HFF-Myc (cell line): ENCODE results near the gene APOM.

Experiments
- DNase-seq: peaks from one replicate; pipeline ENCODE4 v3.0.0-alpha.2; 2011; ENCODE audit warnings: low read depth; ENCODE audit errors: extremely low read depth
- H3K4me3 ChIP-seq: replicated peaks from 2 replicates; pipeline ENCODE4 v1.5.1; 2011; ENCODE audit warnings: low read depth, mild to moderate bottlenecking, control low read depth, low read length
- TF ChIP-seq, protein P1 (sequence below): IDR thresholded peaks from 2 replicates; pipeline ENCODE4 v1.5.1; 2012; ENCODE audit warnings: mild to moderate bottlenecking, low read depth, low read length, control low read depth; ENCODE audit errors: missing control alignments

The APOM gene

DNA sequence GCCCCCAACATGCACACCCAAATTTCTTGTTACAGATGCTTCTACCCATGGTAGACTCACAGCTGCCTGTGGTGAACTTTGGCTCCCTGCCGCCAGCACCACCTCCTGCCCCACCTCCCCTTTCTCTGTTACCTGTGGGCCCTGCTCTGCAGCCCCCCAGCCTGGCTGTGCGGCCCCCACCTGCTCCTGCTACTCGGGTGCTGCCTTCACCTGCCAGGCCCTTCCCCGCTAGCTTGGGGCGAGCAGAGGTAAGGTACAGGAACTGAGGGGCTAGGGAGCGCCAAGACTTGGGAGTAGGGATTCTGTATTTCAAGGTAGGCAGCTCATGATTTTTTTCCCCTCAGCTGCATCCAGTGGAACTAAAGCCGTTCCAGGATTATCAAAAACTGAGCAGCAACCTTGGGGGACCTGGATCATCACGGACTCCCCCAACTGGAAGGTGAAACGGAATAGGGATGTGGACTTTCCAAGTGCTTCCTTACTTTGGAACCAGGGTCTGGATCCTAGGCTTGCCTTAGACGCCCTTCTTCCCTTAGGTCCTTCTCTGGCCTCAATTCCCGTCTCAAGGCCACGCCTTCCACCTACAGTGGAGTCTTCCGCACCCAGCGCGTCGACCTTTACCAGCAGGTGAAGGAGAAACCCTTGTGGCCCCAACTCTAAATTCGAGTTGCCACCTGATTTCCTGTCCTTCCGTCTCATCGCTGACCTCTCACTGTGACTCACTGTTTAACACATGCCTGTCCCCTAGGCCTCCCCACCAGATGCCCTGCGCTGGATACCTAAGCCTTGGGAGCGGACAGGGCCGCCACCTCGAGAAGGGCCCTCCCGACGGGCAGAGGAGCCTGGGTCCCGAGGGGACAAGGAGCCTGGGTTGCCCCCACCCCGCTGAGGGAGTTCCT lies 18.7 kb upstream of the APOM start:
- DNase-seq, result no peak
- no peak overlapping the region for H3K4me3 ChIP-seq
- TF ChIP-seq, protein P1, sequence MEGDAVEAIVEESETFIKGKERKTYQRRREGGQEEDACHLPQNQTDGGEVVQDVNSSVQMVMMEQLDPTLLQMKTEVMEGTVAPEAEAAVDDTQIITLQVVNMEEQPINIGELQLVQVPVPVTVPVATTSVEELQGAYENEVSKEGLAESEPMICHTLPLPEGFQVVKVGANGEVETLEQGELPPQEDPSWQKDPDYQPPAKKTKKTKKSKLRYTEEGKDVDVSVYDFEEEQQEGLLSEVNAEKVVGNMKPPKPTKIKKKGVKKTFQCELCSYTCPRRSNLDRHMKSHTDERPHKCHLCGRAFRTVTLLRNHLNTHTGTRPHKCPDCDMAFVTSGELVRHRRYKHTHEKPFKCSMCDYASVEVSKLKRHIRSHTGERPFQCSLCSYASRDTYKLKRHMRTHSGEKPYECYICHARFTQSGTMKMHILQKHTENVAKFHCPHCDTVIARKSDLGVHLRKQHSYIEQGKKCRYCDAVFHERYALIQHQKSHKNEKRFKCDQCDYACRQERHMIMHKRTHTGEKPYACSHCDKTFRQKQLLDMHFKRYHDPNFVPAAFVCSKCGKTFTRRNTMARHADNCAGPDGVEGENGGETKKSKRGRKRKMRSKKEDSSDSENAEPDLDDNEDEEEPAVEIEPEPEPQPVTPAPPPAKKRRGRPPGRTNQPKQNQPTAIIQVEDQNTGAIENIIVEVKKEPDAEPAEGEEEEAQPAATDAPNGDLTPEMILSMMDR, result no peak

DNA sequence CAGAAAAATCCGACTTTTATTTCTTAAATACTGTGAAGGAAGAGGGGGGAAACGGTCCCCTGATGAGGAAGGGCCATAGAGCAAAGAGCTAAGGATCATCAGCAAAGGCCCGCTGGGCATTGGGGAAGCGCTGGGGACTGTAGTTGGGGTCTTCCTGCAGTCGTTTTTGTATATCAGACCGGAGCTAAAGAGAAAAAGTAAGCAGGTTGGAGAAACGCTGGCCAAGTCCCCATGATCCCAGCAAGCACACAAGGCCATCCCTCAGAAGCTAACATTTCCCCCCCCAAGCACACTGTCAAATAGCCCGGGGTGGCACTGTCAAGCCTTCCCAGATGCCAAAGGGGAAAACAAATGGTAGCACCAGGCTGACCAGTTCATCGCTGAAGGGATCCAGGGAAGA lies 16.7 kb upstream of the APOM start:
- TF ChIP-seq, protein P1, result no peak
- no peak for DNase-seq
- H3K4me3 ChIP-seq, result no peak overlapping the region

DNA sequence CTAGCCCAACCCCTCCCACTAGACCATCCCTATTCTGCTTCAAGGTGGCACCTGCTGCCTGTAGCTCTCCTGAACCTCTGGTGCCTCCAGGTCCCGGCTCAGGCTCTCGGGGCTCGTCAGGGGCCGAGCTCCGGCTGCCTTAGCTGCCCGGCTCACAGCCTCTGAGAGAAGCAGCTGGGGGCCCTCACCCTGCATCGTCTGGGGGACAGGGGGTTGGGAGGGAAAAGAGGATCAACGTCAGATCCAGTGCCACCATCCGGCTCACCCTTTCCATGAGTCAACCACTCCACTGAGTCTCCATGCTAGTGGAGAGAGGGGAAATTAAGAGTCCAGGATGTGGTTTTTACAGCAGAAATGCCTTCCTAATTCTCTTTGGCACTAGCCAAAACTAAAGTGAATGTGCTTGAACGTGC lies 16.2 kb upstream of the APOM start:
- TF ChIP-seq, protein P1, result no peak
- no peak for DNase-seq
- H3K4me3 ChIP-seq, result no peak overlapping the region

DNA sequence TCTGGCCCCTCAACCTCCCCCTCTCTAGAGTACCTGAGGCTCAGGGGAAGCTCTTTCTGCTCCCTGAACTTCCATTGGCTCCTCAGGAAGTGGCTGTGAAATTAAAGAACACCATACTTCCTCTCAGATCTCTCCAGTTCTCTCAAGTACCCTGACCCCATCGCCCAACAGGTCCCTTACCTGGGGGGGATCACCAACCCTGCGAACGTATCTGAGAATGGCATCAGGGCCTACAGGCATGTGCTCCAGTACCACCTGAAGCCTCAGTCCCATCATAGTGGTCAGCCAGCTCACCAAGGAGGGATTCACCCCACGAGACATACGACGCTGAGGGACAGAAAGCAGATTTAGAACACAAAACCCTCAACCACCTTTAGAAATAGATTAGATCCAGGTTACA lies 15.1 kb upstream of the APOM start:
- no peak for DNase-seq
- TF ChIP-seq, protein P1, result no peak
- H3K4me3 ChIP-seq, result no peak overlapping the region

DNA sequence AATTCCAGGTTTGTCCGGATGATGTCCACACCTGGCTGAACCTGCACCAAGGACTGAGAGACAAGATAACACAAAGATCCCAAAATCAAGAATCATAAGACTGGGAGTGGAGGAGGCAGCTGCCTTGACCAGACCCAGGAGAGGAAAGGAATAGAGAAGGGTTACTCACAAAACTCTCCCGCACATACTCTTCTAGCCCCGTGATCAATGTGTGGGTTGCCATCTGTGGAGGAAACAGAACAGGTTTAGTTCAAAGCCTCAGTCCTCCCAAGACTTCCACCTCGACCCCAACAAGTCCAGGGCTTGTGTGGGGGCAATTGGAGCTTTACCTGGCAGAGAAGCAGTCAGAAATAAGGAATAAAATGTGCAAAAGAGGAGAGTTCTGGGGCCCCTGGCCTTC lies 14.3 kb upstream of the APOM start:
- TF ChIP-seq, protein P1, result no peak
- H3K4me3 ChIP-seq, result no peak overlapping the region
- no peak for DNase-seq

DNA sequence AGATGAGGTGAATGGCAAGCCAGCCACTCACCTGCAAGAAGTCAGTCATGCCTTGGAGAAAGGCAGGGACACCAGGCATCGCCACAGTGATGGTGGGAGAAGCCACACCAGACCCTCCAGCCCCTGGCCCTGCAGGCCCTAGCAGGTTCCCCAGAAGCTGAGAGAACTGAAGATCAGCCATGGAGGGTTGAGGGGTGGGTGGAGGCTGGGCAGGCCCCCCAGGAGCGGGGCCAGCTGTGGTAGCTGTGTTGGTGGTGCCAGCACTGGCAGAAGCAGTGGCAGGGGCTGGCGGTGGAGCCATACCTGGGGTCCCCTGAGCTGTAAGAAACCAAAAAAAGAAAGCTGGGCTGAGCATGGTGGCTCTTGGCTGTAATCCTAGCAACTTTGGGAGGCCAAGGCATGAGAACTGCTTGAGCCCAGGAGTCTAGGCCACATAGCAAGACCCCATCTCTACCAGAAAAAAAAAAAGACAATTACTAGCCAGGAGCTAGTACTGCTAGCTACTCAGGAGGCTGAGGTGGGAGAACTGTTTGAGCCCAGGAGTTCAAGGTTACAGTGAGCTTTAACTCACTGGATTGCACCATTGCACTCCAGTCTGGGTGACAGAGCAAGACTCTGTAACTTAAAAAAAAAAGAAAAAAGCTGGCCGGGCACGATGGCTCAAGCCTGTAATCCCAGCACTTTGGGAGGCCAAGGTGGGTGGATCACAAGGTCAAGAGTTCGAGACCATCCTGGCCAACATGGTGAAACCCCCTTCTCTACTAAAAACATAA lies 12.7 kb upstream of the APOM start:
- TF ChIP-seq, protein P1, result no peak
- no peak for DNase-seq

More for the DNA sequence above, 12.7 kb upstream of the APOM start:
- no peak overlapping the region for H3K4me3 ChIP-seq
